GM15510 (cell line): Measurements from ENCODE around the gene OGG1.

Experiments
- POLR2A ChIP-seq: IDR thresholded peaks from 3 replicates; pipeline ENCODE4 v1.6.1; 2011; ENCODE audit warnings: borderline replicate concordance; ENCODE audit not compliant: insufficient read length; ENCODE audit errors: extremely low read depth

OGG1 gene

GRCh38 chr3:9769426-9770275 lies 19.9 kb downstream of the OGG1 start, which contains the start of gene CAMK1:
TSS of gene CAMK1 (minus strand) at chr3:9769947. CDS start at chr3:9767749, 2,198 bp downstream.
- peak; percentile 26 for TF ChIP-seq POLR2A

GRCh38 chr3:9770276-9770812 lies 20.6 kb downstream of the OGG1 start:
- no peak for TF ChIP-seq POLR2A

- TF ChIP-seq POLR2A: no peak
Measured at GRCh38 chr3:9776896-9777693, 27.3 kb downstream of the OGG1 start.

GRCh38 chr3:9777694-9778021 lies 27.9 kb downstream of the OGG1 start:
- no peak for TF ChIP-seq POLR2A

- TF ChIP-seq POLR2A: no peak
Measured at GRCh38 chr3:9778143-9779074, 28.7 kb downstream of the OGG1 start.

GRCh38 chr3:9779075-9779593 lies 29.4 kb downstream of the OGG1 start:
- no peak for TF ChIP-seq POLR2A

- peak; percentile 12 for TF ChIP-seq POLR2A
Measured at GRCh38 chr3:9779721-9780457, 30.1 kb downstream of the OGG1 start.

- no peak for TF ChIP-seq POLR2A
Measured at GRCh38 chr3:9780458-9780812, 30.7 kb downstream of the OGG1 start.

GRCh38 chr3:9780910-9781309 lies 31.2 kb downstream of the OGG1 start:
- no peak for TF ChIP-seq POLR2A

GRCh38 chr3:9781551-9781950 lies 31.8 kb downstream of the OGG1 start:
- no peak for TF ChIP-seq POLR2A

- no peak for TF ChIP-seq POLR2A
Measured at GRCh38 chr3:9781978-9782603, 32.3 kb downstream of the OGG1 start.

GRCh38 chr3:9782770-9783169 lies 33.0 kb downstream of the OGG1 start:
- no peak for TF ChIP-seq POLR2A

GRCh38 chr3:9783954-9784353 lies 34.2 kb downstream of the OGG1 start:
- TF ChIP-seq POLR2A: no peak
